HEK293 (cell line): ENCODE data around the gene RIMS4.

Source experiments
- CTCF ChIA-PET: fragments of 350-600 bp; formaldehyde crosslinking; extraction: SDS; loops from one replicate; lab custom pipeline; 2021; ENCODE audit warnings: antibody characterized with exemption; lab: Yijun Ruan, JAX
- POLR2A ChIA-PET: fragments of 300-600 bp; formaldehyde crosslinking; extraction: SDS; loops from one replicate; lab custom pipeline; 2020; ENCODE audit warnings: antibody characterized with exemption, inconsistent platforms; lab: Yijun Ruan, JAX
- H3K27ac ChIP-seq: fragments of 200-500 bp; sonication (Bioruptor generic); 2 replicates; pipeline ENCODE4 v1.5.1; 2014; ENCODE audit warnings: low read depth, low read length, control low read depth, inconsistent platforms; ENCODE audit errors: extremely low read depth
- H3K36me3 ChIP-seq, 2 experiments: fragments of 200-500 bp in 1 of 2; sonication (Bioruptor generic) in 1 of 2; 1 replicate in 1 of 2; 2 replicates in 1 of 2; pipeline ENCODE4 v1.5.1; 2014 to 2017; ENCODE audit warnings: inconsistent platforms in 2 of 2, low read length in 2 of 2; ENCODE audit not compliant: control insufficient read depth in 2 of 2, insufficient read depth in 1 of 2
- H3K4me1 ChIP-seq: fragments of 200-500 bp; sonication (Bioruptor generic); 2 replicates; pipeline ENCODE4 v1.5.1; 2014; ENCODE audit warnings: mild to moderate bottlenecking, low read length, inconsistent platforms; ENCODE audit not compliant: control insufficient read depth, insufficient read depth
- H3K4me3 ChIP-seq: 2 replicates; pipeline ENCODE4 v1.5.1; 2011; ENCODE audit warnings: low read depth, mild to moderate bottlenecking, control low read depth, low read length, moderate library complexity
- H3K9me3 ChIP-seq: fragments of 200-500 bp; sonication (Bioruptor generic); 2 replicates; pipeline ENCODE4 v1.5.1; 2014; ENCODE audit warnings: low read depth, low read length, inconsistent platforms; ENCODE audit not compliant: control insufficient read depth, insufficient read depth
- GLIS1 ChIP-seq: fragments of 450-650 bp; formaldehyde crosslinking; IDR thresholded peaks from 2 replicates; pipeline ENCODE4 v1.5.1; 2016; ENCODE audit warnings: missing biosample characterization, missing genetic modification characterization
- HIC1 ChIP-seq: fragments of 450-650 bp; formaldehyde crosslinking; IDR thresholded peaks from 2 replicates; pipeline ENCODE4 v1.5.1; 2016; ENCODE audit warnings: missing biosample characterization, missing genetic modification characterization
- HOXA7 ChIP-seq: sonication (generic); formaldehyde crosslinking; IDR thresholded peaks from 2 replicates; pipeline ENCODE4 v1.8.1; 2022; ENCODE audit warnings: missing genetic modification reagents, borderline replicate concordance
- KLF17 ChIP-seq: fragments of 450-650 bp; formaldehyde crosslinking; IDR thresholded peaks from 2 replicates; pipeline ENCODE4 v1.5.1; 2016; ENCODE audit warnings: missing biosample characterization, missing genetic modification characterization
- PBX3 ChIP-seq: sonication (generic); formaldehyde crosslinking; IDR thresholded peaks from 2 replicates; pipeline ENCODE4 v1.8.1; 2022; ENCODE audit warnings: mild to moderate bottlenecking, moderate library complexity, missing genetic modification reagents
- PRDM10 ChIP-seq: fragments of 450-650 bp; formaldehyde crosslinking; IDR thresholded peaks from 2 replicates; pipeline ENCODE4 v1.5.1; 2016; ENCODE audit warnings: missing biosample characterization, missing genetic modification characterization
- SALL2 ChIP-seq: fragments of 450-650 bp; formaldehyde crosslinking; IDR thresholded peaks from 2 replicates; pipeline ENCODE4 v1.5.0; 2017; ENCODE audit warnings: missing biosample characterization, mild to moderate bottlenecking, missing genetic modification characterization, borderline replicate concordance
- SP2 ChIP-seq: fragments of 450-650 bp; formaldehyde crosslinking; IDR thresholded peaks from 2 replicates; pipeline ENCODE4 v1.5.1; 2016; ENCODE audit warnings: missing biosample characterization, missing genetic modification characterization
- ZBTB17 ChIP-seq: fragments of 450-650 bp; formaldehyde crosslinking; IDR thresholded peaks from 2 replicates; pipeline ENCODE4 v1.5.1; 2016; ENCODE audit warnings: missing biosample characterization, missing genetic modification characterization
- ZFP69B ChIP-seq: fragments of 450-650 bp; formaldehyde crosslinking; IDR thresholded peaks from 2 replicates; pipeline ENCODE4 v1.5.1; 2016; ENCODE audit warnings: missing biosample characterization, missing genetic modification characterization
- ZNF214 ChIP-seq: fragments of 450-650 bp; formaldehyde crosslinking; IDR thresholded peaks from 2 replicates; pipeline ENCODE4 v1.5.1; 2017; ENCODE audit warnings: missing biosample characterization, mild to moderate bottlenecking, missing genetic modification characterization, borderline replicate concordance
- ZNF311 ChIP-seq: fragments of 450-650 bp; formaldehyde crosslinking; IDR thresholded peaks from 2 replicates; pipeline ENCODE4 v1.5.1; 2017; ENCODE audit warnings: missing biosample characterization, missing genetic modification characterization, borderline replicate concordance
- ZNF350 ChIP-seq: fragments of 450-650 bp; formaldehyde crosslinking; IDR thresholded peaks from 2 replicates; pipeline ENCODE4 v1.5.0; 2017; ENCODE audit warnings: missing biosample characterization, mild to moderate bottlenecking, missing genetic modification characterization
- ZNF366 ChIP-seq: fragments of 450-650 bp; formaldehyde crosslinking; conservative IDR thresholded peaks from 2 replicates; pipeline ENCODE4 v1.5.1; 2016; ENCODE audit warnings: missing biosample characterization, missing genetic modification characterization
- ZNF580 ChIP-seq: fragments of 450-650 bp; formaldehyde crosslinking; IDR thresholded peaks from 2 replicates; pipeline ENCODE4 v1.5.1; 2016; ENCODE audit warnings: missing biosample characterization, missing genetic modification characterization
- ZNF639 ChIP-seq: fragments of 450-650 bp; formaldehyde crosslinking; IDR thresholded peaks from 2 replicates; pipeline ENCODE4 v1.5.1; 2016; ENCODE audit warnings: missing biosample characterization, missing genetic modification characterization
- ZNF654 ChIP-seq: fragments of 450-650 bp; formaldehyde crosslinking; IDR thresholded peaks from 2 replicates; pipeline ENCODE4 v1.5.1; 2016; ENCODE audit warnings: low read depth, missing biosample characterization, missing genetic modification characterization
- ZNF658 ChIP-seq: fragments of 450-650 bp; formaldehyde crosslinking; IDR thresholded peaks from 2 replicates; pipeline ENCODE4; 2016; ENCODE audit warnings: missing biosample characterization, missing genetic modification characterization
- ZNF660 ChIP-seq: fragments of 450-650 bp; IDR thresholded peaks from 2 replicates; pipeline ENCODE4 v1.5.1; 2018; ENCODE audit warnings: missing biosample characterization, mild to moderate bottlenecking, missing genetic modification characterization
- ZSCAN16 ChIP-seq: fragments of 450-650 bp; formaldehyde crosslinking; IDR thresholded peaks from 2 replicates; pipeline ENCODE4 v1.5.1; 2016; ENCODE audit warnings: missing biosample characterization, missing genetic modification characterization
- ZSCAN4 ChIP-seq: fragments of 450-650 bp; formaldehyde crosslinking; IDR thresholded peaks from 2 replicates; pipeline ENCODE4 v1.5.1; 2017; ENCODE audit warnings: missing biosample characterization, missing genetic modification characterization

Gene RIMS4

GRCh38 chr20:44858606-44859360, 48.4 kb upstream of the RIMS4 start (continued):
- TF ChIP-seq HIC1 (tag by site-specific recombination) = no peak
- peak; percentile 28; the same call in 1 of the 2 replicates for TF ChIP-seq ZSCAN4 (tag by site-specific recombination)
- TF ChIP-seq ZNF311 (tag by site-specific recombination) = no peak
- no peak for TF ChIP-seq ZNF580 (tag by site-specific recombination)
- TF ChIP-seq PRDM10 (tag by site-specific recombination) = peak; percentile 66; the same call in 1 of the 2 replicates
- TF ChIP-seq, all 188 proteins: peak for 5

GRCh38 chr20:44856856-44857448, 46.6 kb upstream of the RIMS4 start:
- H3K36me3 ChIP-seq = no peaks in the 10 kb centered on the region
- ChIA-PET POLR2A (interaction anchor here (0.5 kb wide), 1 partner anchor 41 kb away, joined by 4 read pairs; no protein-coding TSS in a partner anchor), CTCF (interaction anchor here (0.7 kb wide), 4 partner anchors 18 to 43 kb away, joined by 3 to 7 read pairs (median 4); no protein-coding TSS in a partner anchor)
- no peak overlapping the region for H3K27ac ChIP-seq
- no peaks in the 10 kb centered on the region for H3K4me1 ChIP-seq
- H3K9me3 ChIP-seq = no peaks in the 10 kb centered on the region
- no peak overlapping the region for H3K4me3 ChIP-seq
- 0 out of 2 replicates have a peak, but pooled peaks have one; percentile 29 for TF ChIP-seq SP2 (tag by site-specific recombination)
- no peak for TF ChIP-seq ZNF639
- no peak for TF ChIP-seq PBX3
- TF ChIP-seq ZNF214 = no peak
- no peak for TF ChIP-seq SALL2 (tag by site-specific recombination)
- no peak for TF ChIP-seq ZNF660 (tag by site-specific recombination)
- no peak for TF ChIP-seq ZSCAN4 (tag by site-specific recombination)
- TF ChIP-seq ZNF654 (tag by site-specific recombination) = no peak
- TF ChIP-seq GLIS1 (tag by site-specific recombination) = no peak
- TF ChIP-seq ZNF350 (tag by site-specific recombination) = no peak
- TF ChIP-seq ZBTB17 (tag by site-specific recombination) = 0 out of 2 replicates have a peak, but pooled peaks have one; percentile 13
- TF ChIP-seq HOXA7 = no peak
- no peak for TF ChIP-seq ZFP69B (tag by site-specific recombination)
- TF ChIP-seq ZNF366 (tag by site-specific recombination) = 0 out of 2 replicates have a peak, but pooled peaks have one; percentile 18
- no peak for TF ChIP-seq ZNF658 (tag by site-specific recombination)
- TF ChIP-seq KLF17 (tag by site-specific recombination) = no peak
- TF ChIP-seq ZSCAN16 = no peak
